ENCODE results near the gene LCE2A.

Gene LCE2A

DNA sequence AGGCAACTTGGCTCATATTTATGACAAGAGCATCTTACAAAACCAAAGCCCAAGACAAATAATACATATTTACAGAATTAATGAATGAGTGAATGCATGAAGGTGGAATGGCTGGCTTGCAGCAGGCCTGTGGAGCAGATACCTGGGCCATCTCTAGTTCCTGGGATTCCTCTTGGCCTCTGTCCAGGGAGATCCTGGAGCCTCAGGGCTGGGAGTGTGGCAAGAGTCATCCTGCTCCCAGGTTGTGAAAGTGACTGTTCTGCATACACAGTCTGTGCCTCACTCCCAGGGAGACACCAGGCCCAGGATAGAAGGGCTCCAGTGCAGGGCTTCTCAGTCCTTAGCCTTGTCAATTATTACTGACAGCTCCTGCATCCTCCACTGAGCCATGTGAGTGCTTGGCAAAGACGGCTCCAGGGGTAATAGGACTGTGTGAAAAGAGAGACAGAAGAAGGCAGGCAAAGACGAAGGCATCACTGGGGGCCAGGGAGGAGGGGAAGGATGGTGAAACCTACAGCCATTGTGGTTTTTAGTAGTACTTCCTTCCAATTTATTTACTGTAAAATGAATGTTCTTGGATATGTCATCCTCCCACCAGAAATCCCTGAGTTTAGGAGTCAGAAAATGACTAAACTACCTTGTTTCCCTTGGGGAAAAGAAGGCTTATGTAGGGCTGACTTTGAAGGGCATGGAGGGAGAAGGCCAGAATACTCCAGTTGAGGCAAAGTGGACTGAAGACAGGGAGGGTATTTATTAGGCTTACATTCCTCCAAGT is 45.4 kb downstream of the LCE2A start:
- no peak for DNase-seq (ENCODE audit: low read depth in 2 of 2)

DNA sequence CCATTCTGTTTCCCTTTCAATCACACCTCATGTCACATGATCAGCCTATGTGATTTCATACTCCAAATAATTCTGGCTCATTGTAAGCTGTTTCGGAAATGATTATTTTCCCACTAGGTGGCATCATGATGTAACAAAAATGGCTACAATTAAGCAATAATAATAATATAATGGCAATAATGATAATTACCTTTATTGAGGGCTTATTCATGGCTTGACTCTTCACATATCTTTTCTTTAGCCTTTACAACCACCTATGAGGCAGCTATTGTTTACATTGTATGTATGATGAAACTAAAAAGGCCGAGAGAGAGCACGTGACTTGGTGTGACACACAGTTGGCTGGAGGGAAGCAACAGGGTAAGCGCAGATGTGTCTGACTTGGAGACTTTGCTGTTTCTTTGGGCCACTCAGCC is 47.2 kb downstream of the LCE2A start:
- DNase-seq (ENCODE audit: low read depth in 2 of 2) = no peak

DNA sequence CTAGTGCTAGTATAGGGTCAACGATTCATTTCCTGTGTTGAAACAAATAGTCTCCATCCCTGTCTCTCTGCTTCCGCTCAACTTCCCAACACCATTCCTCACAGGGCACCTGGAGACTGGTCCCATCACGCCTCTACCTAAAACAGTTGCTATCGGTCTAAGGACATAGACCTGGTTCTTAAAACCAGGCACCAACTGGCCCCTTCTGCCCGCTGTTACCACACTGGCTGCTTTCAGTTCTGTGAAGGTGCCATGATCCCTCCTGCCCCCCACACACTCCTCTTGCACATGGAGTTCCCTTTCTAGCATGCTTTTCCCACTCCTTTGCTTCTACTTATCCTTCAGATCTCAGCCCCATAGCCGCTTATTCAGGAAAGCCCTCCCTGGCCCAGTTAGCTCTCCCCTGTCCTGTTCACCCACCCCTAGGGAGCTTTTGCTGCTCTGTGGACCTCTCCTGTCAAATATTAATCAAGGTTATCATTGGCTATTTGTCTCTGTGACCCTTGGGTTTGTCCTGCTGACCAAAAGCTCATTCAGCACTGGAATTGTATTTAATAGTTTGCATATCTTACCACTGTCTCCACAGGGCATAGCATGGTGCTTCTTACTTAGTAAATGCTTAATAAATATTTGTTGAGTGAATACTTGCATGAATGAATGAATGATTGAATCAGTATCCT is 47.8 kb downstream of the LCE2A start:
- DNase-seq (ENCODE audit: low read depth in 2 of 2) = no peak

DNA sequence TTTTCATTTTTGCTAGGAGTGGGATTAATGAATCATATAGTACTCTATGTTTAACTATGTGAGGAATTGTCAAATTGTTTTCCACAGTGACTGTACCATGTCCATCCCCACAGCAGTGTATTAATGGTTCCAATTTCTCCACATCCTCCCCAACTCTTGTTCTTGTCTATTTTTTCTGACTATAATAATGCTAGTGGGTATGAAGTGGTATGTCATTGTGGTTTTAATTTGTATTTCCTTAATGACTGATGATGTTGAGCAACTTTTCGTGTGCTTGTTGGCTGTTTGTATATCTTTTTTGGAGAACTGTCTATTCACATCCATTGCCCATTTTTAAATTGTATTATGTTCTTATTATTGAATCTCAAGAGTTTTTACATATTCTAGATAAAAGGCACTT is 49.7 kb downstream of the LCE2A start:
- DNase-seq (ENCODE audit: low read depth in 2 of 2) = no peak

Measured in fibroblast of skin of left biceps (primary cell).